K562 treated with DMSO at 1 percent for 12 hours (cell line): ENCODE results near the gene LIN52. TPM values are rescaled to one million over a fixed set of nuclear protein-coding genes. Genes with fewer than 3 reads are reported as not detected.

Source experiments
- total RNA-seq: library from RNA; unstranded; fragments of 300-600 nt; gene quantifications from 2 replicates; pipeline ENCODE4 v1.2.3, GENCODE V29; 2022; ENCODE audit not compliant: insufficient read depth

LIN52 gene
- 3.3 and 6.2 TPM in 2 replicates for total RNA-seq

GRCh38 chr14:74084277-74085046 is at the start of gene LIN52, which contains the start of gene ALDH6A1:
TSS of gene LIN52 (plus strand) at chr14:74084956. CDS start at chr14:74084975, 19 bp downstream.
TSS of gene ALDH6A1 (minus strand) at chr14:74084453. CDS start at chr14:74084394, 59 bp downstream.

GRCh38 chr14:74238974-74239847 is 154.5 kb downstream of the LIN52 start, which contains the start of gene VSX2:
TSS of gene VSX2 (plus strand) at chr14:74239449. CDS start at chr14:74239562, 113 bp downstream.

Other genes with a start within 250 kb of the LIN52 start
- gene PTGR2, start 233.1 kb upstream of the LIN52 start, total RNA-seq: 1.4 and 3.0 TPM in 2 replicates
- gene ZNF410, start 198.1 kb upstream of the LIN52 start, total RNA-seq: 22.3 and 29.3 TPM in 2 replicates
- gene FAM161B, start 134.9 kb upstream of the LIN52 start, total RNA-seq: 0.93 and 2.3 TPM in 2 replicates
- 21.0 and 22.3 TPM in 2 replicates for gene COQ6, start 134.7 kb upstream of the LIN52 start, total RNA-seq
- gene ENTPD5, start 65.7 kb upstream of the LIN52 start, total RNA-seq: 4.4 and 9.1 TPM in 2 replicates
- gene BBOF1, start 65.6 kb upstream of the LIN52 start, total RNA-seq: 0.50 and 0.83 TPM in 2 replicates
- gene ALDH6A1, start 503 bp upstream of the LIN52 start, total RNA-seq: 1.1 and 3.2 TPM in 2 replicates
- not detected in 2 replicates for gene VSX2, start 154.5 kb downstream of the LIN52 start, total RNA-seq
- gene ABCD4, start 218.0 kb downstream of the LIN52 start, total RNA-seq: 21.3 and 27.7 TPM in 2 replicates